Panc1 (cell line): ENCODE results near the gene GFRA3. TPM values are rescaled to one million over a fixed set of nuclear protein-coding genes. Genes with fewer than 3 reads are reported as not detected.
A peak's percentile ranks its signal among the peaks of the same experiment; 100 is the strongest.

Experiments
- ATAC-seq: fragments of 200-7000 bp; cut with Tn5 transposase; 2 replicates; pipeline ENCODE4 v1.9.1; 2020; ENCODE audit warnings: mild to moderate bottlenecking, moderate library complexity
- BruUV-seq: library from RNA; stranded (reverse); fragments of 400-500 nt; replicated peaks from 2 replicates; lab custom pipeline; 2021; lab: Mats Ljungman, UMichigan
- CTCF ChIA-PET: fragments of 300-600 bp; sonication (Branson Sonifier 250); formaldehyde crosslinking; loops from one replicate; lab custom pipeline; 2022; ENCODE audit warnings: antibody characterized with exemption; lab: Charles Lee
- POLR2A ChIA-PET: fragments of 300-600 bp; sonication (Branson Sonifier 250); formaldehyde crosslinking; loops from one replicate; lab custom pipeline; 2022; ENCODE audit warnings: antibody characterized with exemption; lab: Charles Lee
- DNase-seq: peaks from one replicate; pipeline ENCODE4 v3.0.0-alpha.2; 2010; ENCODE audit warnings: low read depth, low spot score
- H3K27ac ChIP-seq: 2 replicates; pipeline ENCODE4 v1.5.1; 2011; ENCODE audit warnings: mild to moderate bottlenecking, low read length, inconsistent platforms
- H3K27me3 ChIP-seq: fragments of 200-500 bp; sonication (Bioruptor generic); 2 replicates; pipeline ENCODE4 v1.6.0; 2014; ENCODE audit warnings: low read length, inconsistent platforms; ENCODE audit not compliant: control insufficient read depth, insufficient read depth
- H3K36me3 ChIP-seq: fragments of 200-500 bp; sonication (Bioruptor generic); 2 replicates; pipeline ENCODE4 v1.5.1; 2014; ENCODE audit warnings: inconsistent platforms, mild to moderate bottlenecking, low read length, moderate library complexity; ENCODE audit not compliant: control insufficient read depth, insufficient read depth
- H3K4me1 ChIP-seq: 2 replicates; pipeline ENCODE4 v1.5.1; 2011; ENCODE audit warnings: inconsistent platforms, mild to moderate bottlenecking, low read length, moderate library complexity; ENCODE audit not compliant: control insufficient read depth, insufficient read depth
- H3K4me3 ChIP-seq, 2 experiments: 2 replicates each; pipeline ENCODE4 v1.5.1; 2011 to 2012; ENCODE audit warnings: low read depth in 2 of 2, low read length in 2 of 2, mild to moderate bottlenecking in 2 of 2, inconsistent platforms in 1 of 2, moderate library complexity in 1 of 2
- H3K9me3 ChIP-seq: fragments of 200-500 bp; sonication (Bioruptor generic); 2 replicates; pipeline ENCODE4 v1.5.1; 2014; ENCODE audit warnings: low read depth, mild to moderate bottlenecking, inconsistent platforms, low read length, moderate library complexity; ENCODE audit not compliant: control insufficient read depth, insufficient read depth
- CTCF ChIP-seq: fragments of 450-650 bp; IDR thresholded peaks from 2 replicates; pipeline ENCODE4 v1.5.1; 2017; ENCODE audit warnings: mild to moderate bottlenecking
- POLR2AphosphoS5 ChIP-seq: IDR thresholded peaks from 2 replicates; pipeline ENCODE4 v1.6.1; 2012; ENCODE audit warnings: mild to moderate bottlenecking, low read depth, low read length, moderate library complexity
- REST ChIP-seq, 2 experiments: IDR thresholded peaks; 2 replicates each; pipeline ENCODE4 v1.6.1; 2011 to 2012; ENCODE audit warnings: low read depth in 2 of 2, control low read depth in 1 of 2, low read length in 1 of 2, mild to moderate bottlenecking in 1 of 2, moderate library complexity in 1 of 2; ENCODE audit not compliant: insufficient read depth in 1 of 2
- SIN3A ChIP-seq: IDR thresholded peaks from 2 replicates; pipeline ENCODE4 v1.6.1; 2012; ENCODE audit warnings: low read depth, mild to moderate bottlenecking, low read length, moderate library complexity, borderline replicate concordance; ENCODE audit not compliant: insufficient read depth
- TCF7L2 ChIP-seq: IDR thresholded peaks from 2 replicates; pipeline ENCODE4 v1.6.1; 2011; ENCODE audit warnings: mild to moderate bottlenecking, low read depth, low read length, inconsistent platforms
- in situ Hi-C: cut with HindIII; loops from 2 replicates; pipeline ENCODE4 v1.10.0; 2016; ENCODE audit warnings: low sequenced_read_pairs, low pct_unique_long_range_greater_than_20kb
- intact Hi-C: fragments of 100-400 bp; cut with micrococcal nuclease; formaldehyde crosslinking; loops from one replicate; pipeline ENCODE4 v1.10.0; 2022; ENCODE audit not compliant: unreplicated experiment
- total RNA-seq: library from RNA; stranded (reverse); gene quantifications from one replicate; pipeline ENCODE4 v1.2.1, GENCODE V29; 2021; ENCODE audit not compliant: unreplicated experiment

The GFRA3 gene
- total RNA-seq, 1 experiment from 2014 or later = 1.5 TPM

- in situ Hi-C loops (no loop called here), intact Hi-C loops (no loop called here)
- TF ChIP-seq SIN3A (no peak), CTCF (no peak), TCF7L2 (no peak)
- Histone ChIP-seq H3K4me1 (no peaks in the 10 kb centered on the region), H3K36me3 (no peaks in the 10 kb centered on the region; the same call in 1 of the 2 replicates), H3K4me3 (no peak overlapping the region), H3K9me3 (no peaks in the 10 kb centered on the region), H3K27me3 (no peaks in the 10 kb centered on the region), H3K27ac (no peak overlapping the region)
- DNase-seq (no peak), ATAC-seq (peak; percentile 60; the same call in 1 of the 2 replicates)
- CTCF ChIA-PET = no interaction called here
- POLR2A ChIA-PET = no interaction called here
- no TSS peak for BruUV-seq
These were observed 41.9 kb upstream of the GFRA3 start for GRCh38 chr5:138316355-138316754.

- CTCF ChIA-PET = no interaction called here
- no peak overlapping the region for H3K27ac ChIP-seq
- no peak for DNase-seq
These were observed 41.4 kb upstream of the GFRA3 start for GRCh38 chr5:138315751-138316278.

More at GRCh38 chr5:138315751-138316278, 41.4 kb upstream of the GFRA3 start:
- intact Hi-C loops = no loop called here
- in situ Hi-C loops = no loop called here
- no peaks in the 10 kb centered on the region for H3K27me3 ChIP-seq
- peak; percentile 18; the same call in 1 of the 2 replicates for ATAC-seq
- H3K4me3 ChIP-seq = no peak overlapping the region
- no peaks in the 10 kb centered on the region for H3K9me3 ChIP-seq
- H3K4me1 ChIP-seq = no peaks in the 10 kb centered on the region
- TF ChIP-seq REST (IDR thresholded peaks at IDR 0.05; ENCODE audit: insufficient read depth in 1 of 2, low read depth in 2 of 2, low read length in 1 of 2) = no peak
- no peak for TF ChIP-seq CTCF
- TF ChIP-seq POLR2AphosphoS5 = no peak
- no peak for TF ChIP-seq TCF7L2
- no peak for TF ChIP-seq SIN3A
- no TSS peak for BruUV-seq
- POLR2A ChIA-PET = no interaction called here
- H3K36me3 ChIP-seq = no peaks in the 10 kb centered on the region; the same call in 1 of the 2 replicates
